Effector CD4-positive, alpha-beta T cell (primary cell): Measurements from ENCODE around the gene RAB27B.
"Not testable (repeated sequence)": the region's sequence is repeated elsewhere in the genome, so short reads cannot be mapped to it uniquely, and the experiment has no call there.

Experiments
- DNase-seq: peaks from one replicate; pipeline ENCODE4 v3.0.0-alpha.2; 2020
- total RNA-seq: gene quantifications from one replicate; lab custom pipeline; 2026; lab: John Stamatoyannopoulos, UW

Gene RAB27B, protein sequence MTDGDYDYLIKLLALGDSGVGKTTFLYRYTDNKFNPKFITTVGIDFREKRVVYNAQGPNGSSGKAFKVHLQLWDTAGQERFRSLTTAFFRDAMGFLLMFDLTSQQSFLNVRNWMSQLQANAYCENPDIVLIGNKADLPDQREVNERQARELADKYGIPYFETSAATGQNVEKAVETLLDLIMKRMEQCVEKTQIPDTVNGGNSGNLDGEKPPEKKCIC
- total RNA-seq = 0.56 reads per million

DNA sequence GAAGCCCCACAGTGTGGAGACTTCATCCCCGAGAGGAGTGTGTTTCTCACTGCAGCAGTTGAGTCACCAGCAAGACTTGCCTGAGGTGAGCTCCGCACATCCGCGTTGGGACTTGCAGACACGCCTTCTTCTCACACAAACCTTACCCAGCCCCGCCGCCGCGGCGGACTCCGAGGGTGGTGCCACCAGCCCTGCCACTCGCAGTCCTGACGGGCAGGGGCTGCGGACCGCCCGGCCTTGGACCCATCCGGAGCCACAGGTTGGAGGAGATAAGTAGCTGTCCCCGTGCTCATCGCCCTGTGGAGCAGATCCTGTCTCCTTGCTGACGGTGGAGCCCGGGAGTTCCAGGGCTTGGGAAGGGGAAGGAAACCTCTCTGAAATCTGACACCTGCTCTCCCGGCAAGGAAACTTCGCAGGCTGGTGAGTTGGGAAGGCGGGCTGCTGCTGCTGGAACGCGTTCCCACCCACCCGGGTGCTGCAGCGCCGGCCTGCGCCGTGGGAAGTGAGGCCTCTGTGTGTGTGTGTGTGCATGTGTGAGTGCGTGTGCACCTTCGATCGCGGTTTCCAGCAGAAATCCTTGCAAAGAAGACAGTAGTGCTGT lies at the start of gene RAB27B:
Gene RAB27B (plus strand): TSS at position 197 of the 601 bp plus-strand sequence. CDS start 49,109 bp downstream, outside the sequence.
- peak; percentile 21 for DNase-seq

DNA sequence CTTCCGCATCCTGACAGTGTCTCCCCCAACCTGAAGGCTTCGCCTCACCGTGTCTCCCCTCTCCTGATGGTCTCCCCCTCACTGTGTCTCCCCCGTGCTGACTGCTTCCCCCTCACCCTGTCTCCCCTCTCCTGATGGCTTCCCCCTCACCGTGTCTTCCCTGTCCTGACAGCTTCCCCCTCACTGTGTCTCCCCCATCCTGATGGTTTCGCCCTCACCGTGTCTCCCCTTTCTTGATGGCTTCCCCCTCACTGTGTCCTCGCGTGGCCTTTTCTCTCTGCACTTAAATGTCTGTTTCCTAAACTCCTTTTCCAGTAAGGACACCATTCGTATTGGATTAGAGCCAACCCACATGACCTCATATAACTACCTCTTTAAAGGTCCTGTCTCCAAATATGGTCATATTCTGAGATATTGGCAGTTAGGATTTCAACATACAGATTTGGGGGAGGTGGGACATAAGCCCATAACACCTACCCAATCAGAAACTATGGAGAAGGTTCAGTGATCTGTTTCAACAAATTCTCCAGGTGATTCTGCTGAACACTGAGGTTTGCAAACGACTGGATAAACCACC lies 47.9 kb upstream of the RAB27B start:
- no peak for DNase-seq

DNA sequence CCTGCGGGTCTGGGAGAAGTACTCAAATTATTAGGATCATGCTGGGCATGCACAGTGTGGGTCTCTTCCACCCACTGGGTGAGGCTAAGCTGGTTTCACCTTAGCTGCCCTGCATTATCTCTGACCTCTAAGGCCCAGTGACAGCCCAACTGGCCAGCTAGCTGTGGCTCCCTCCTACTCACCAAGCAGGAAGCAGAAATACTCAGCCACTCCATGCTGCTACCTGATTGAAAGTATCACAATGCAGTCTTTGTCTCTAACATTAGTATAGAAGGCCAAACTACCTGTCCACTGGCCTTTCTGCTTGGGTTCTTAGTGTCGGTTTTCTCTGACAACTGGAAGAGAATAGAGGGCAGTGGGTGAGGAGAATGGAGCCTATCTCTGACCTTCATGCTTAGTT lies 47.3 kb upstream of the RAB27B start:
- no peak for DNase-seq

DNA sequence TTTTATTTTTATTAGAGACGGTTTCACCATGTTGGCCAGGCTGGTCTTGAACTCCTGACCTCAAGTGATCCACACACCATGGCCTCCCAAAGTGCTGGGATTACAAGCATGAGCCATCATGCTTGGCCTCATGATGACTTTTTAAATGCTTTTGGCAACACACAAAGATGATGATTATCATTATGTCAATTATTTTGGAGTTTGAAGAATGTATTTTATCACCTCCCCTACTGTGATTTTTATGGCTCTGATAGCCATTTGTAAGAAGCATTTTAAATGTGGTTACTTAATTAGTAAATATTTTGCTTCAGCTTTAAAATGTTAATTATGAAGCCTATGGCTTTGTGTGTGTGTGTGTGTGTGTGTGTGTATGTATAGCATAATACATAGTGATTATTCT lies 45.1 kb upstream of the RAB27B start:
- DNase-seq = no peak

DNA sequence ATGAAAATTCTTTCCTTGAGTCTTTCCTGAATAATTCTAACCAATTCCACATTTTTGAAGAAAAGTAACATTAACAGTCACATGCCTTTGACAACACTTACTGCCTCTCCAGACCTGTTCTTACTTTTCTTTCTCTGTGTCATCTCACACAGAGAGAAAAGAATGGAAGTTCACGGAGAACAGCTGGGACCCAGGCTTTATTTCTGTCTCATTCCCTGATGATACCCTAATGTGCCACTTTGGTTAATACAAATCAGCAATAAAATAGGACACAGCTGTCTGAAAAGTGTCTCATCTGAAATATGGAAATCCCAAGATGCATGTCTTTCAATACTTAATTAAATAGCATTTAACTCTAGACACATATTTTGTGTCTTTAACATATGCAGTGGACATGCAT lies 42.1 kb upstream of the RAB27B start:
- DNase-seq = no peak

DNA sequence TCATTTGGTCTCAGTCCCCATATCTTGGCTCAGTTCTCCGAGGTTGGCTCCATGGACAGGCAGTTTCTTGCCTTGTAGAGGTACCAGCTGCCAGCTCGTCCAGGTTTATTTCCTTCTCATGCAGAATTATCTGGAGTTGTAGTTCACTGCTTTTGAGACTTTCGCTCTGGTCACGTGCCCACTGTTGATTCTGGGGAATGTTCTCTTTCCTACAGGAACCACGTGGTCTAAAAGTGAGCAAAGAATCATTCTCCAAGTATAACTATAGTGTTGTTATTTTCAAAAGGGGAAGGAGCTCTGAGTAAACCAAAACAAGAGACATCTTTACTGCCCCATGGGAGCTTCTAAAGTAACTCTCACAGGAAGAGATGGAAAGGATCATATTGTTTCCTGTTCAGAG lies 41.2 kb upstream of the RAB27B start:
- DNase-seq = no peak

DNA sequence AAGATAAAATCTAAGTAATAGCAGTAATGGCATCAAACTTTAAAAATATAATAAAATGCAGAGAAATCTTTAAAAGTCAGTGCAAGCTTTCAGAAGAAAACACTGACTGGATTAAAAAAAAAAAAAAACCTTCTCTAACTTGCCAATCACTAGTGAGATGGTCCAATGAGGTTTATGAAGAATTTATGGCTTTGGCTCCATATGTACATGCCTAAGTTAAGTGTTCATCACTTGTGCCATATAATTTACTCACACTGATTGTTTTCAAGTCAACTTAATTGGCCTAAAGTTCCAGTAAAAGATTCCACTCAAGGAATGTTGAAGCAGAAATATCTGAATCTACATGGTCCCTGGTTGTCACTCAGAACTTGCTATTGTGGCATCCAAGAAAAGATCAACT lies 40.7 kb upstream of the RAB27B start:
- no peak for DNase-seq

DNA sequence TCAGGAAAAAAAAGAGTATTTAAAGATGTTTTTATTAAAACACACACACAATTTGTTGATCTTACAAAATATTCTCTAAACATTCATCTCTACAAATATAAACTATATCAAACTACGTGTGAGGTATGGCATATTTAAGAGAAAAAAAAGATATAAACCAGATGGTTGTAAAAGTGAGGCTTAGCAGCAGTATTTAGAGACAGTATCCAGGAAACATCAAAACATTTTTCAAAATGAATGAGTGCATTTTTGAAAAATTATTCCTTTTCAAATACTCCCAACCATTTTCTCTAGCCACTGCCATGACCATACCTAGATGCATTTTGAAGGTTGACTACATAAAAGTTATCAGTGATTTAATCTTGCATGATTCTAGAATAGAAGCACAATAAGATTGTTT lies 38.2 kb upstream of the RAB27B start:
- no peak for DNase-seq

DNA sequence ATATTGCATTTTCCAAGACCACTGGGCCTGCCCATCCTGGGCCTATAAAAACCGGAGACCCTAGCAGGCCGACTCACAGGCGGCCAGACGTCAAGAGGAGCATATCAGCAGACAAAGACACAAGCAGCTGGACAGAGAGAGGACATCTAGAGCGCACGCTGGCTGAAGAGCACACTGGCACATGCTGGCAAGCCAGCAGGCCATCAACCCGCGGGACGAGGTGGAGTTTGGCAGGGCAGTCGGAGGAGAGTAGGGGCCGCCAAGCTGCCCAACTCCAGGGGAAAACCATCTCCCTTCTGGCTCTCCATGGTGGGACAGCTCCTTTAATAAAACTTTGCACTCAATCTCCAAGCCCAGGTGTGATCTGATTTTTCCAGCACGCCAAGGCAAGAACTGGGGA lies 36.6 kb upstream of the RAB27B start:
- DNase-seq = no peak

DNA sequence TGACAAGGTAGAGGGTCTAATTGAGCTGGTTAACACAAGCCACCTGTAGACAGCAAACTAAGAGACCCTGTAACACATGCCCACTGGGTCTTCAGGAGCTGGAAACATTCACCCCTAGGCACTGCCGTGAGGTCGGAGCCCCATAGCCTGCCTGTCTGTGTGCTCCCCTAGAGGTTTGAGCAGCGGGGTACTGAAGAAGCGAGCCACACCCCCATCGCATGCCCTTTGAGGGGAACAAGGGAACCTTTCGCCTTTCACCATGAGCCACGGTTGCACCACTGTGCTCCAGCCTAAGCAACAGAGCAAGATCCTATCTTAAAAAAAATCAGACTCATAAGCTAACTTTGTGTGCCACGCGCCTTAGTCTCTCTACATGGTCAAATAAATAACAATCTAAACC lies 36.2 kb upstream of the RAB27B start:
- DNase-seq = no peak

DNA sequence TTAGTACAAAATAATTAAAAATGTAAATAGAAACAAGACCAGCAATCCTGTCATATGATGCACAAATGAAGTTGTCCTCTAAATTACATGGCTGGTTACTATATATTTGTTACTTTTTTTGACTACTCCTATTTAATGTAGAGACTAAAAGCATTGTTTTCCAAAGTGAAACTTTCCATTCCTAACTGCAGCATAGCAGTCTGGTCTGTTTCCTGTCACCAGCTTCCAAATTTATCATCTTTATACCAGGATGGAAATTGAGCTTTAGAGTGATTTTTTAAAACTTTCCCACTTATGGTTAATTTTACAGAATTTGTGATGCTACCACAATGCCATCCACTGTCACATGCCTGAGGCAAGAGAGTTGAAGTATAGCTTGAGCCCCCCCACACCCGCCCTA lies 33.5 kb upstream of the RAB27B start:
- DNase-seq = no peak

DNA sequence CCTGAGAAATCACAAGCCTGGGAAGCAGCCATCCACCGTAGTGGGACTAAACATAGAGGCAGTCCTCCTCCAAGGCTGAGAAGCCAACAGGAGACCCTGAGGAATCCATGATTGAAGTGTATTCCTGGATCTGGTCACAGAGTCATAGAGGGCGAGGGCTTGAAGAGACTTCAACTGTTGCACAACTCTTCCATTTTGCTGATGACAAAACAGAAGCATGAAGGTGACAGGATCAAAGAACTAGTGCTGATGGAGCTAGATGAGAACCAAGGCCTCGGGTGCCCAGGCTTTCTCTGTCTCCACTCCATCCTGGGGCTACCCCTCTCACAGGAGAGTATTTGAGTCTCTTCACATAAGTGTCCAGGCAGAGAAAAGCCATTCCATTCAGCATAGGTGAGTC lies 30.1 kb upstream of the RAB27B start:
- DNase-seq = no peak

DNA sequence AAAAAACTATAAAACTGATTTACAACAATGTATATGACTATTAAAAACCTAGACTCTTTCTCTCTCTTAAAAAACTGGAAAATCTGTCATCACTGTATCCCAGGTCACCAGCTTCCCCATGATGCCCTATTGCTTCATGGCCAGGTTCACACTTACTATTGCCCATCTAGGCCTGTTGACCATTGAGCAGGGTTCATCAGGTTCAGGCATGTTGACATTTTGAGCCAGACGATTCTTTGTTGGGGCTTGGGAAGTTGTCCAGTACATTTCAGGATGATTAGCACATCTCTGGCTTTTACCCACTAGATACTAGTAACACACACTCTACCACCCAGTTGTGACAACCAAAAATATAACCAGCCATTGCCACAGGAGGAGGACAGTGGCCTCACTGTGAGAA lies 26.9 kb upstream of the RAB27B start:
- DNase-seq = no peak

DNA sequence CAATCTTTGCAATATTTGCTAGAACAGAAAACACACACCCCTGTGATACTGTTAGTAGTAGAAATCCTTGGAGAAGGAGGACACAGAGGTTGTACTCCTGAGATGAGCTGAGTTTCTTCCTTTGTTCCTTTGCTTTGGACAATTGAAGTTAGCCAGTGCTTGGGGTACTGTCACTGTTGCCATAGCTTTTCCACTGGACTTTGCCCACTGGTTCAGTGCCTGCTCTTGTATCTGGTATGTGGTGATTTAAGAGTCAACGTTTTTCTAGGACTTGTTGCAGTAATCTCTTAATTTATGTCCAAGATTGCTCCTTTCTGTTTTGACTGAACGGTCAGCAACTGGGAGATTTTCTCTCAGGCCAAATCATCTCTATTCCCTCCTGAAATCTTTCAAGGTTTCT lies 26.1 kb upstream of the RAB27B start:
- DNase-seq = no peak

DNA sequence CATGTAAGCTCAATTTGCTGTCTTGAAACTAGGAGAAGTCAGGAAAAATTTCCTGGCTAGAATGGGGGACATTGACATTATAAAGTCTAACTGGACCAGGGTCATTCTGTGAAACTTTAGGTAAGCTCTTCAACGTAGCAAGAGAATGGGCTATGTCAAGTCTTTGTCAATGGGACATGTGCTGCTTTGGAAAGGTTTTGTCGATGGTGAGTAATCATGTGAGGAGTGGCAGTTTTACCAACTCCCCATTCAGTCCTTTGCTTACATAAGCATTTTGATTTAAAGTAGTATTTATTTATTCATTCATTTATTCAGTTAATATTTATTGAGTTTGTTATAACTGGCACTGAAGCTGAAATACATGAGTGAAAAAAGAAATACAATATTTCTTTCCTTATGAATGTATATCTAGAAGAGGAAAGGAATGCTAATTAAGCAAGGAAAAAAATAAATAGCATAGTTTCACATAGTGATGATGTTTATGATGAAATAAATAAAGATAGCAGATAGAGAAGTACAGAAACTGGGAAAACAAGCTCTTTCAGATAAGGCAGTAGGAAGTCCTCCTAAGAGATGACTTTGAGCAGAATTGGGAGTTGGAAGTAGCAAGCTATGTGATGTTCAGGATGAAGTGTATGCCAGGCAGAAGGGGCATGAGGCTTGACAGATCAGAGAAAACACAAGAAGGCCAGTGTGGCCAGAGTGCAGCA lies 25.4 kb upstream of the RAB27B start:
- DNase-seq = no peak

DNA sequence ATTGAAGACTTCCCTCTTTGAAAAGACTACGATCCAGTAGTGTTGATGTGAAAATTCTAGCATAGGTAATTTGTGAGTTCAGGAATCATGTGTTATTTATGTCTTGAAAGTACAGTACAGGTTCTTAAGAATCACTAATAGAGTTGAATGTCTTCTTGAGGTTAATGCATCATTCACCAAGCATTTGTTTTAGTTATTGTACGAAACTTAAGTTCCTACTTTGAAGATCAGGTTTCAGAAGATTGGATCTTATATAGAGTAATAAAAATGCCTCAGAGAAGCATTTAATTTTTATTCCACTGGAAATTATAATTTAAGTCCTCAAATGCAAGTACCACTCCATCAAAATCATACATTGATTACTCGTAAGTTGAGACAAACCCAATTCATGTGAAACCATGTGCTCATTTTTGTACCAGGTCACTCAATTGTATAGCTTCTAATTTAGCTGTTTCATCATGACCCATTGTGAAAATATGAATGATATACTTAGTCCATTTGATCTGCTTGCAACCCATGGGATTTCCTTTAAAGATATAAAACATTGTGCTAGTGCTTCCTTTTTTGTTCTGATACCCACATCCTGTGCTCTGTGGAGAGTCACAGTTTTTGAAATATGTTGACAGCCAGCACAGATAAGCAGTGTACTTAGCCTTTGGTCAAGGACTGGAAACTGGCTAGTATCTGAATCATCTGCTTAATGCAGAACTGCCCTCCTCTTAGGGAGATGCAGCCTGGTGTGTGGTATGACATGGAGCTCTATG lies 22.5 kb upstream of the RAB27B start:
- no peak for DNase-seq

DNA sequence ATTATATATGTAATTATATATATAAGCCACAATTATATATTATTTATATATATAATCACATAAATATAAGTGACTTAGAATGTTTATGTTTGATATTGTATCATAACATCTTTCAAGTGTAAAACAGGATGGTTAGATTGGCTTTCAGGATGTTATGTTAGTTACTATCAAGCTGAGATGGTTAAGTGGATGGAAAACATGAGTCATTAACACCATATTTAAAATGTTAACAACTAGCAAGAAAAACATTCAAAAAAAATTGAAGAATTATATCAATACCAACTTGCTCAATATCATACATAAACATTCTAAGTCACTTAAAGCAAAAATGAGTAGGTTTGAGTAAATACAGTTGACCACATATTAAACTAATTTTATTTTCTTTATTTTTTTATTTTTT lies 21.8 kb upstream of the RAB27B start:
- DNase-seq = no peak

DNA sequence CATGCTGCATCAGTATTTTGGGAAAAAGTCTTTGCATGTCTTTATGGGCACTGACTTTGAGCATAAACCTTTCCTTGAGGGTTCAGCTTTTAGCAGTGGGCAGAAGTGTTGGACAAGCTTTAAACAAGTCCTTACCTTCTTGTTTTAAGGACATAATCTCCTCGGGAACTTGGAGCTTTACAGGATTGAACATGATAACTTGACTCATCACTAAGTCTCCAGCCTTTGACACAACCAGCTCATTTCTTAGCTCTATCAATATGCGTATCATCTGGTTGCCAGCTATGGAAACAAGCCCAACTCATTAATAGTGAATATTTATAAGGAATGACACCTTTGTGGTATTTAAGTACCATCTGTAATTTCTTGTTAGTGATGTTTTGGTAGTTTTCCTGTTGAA lies 21.0 kb upstream of the RAB27B start:
- no peak for DNase-seq

DNA sequence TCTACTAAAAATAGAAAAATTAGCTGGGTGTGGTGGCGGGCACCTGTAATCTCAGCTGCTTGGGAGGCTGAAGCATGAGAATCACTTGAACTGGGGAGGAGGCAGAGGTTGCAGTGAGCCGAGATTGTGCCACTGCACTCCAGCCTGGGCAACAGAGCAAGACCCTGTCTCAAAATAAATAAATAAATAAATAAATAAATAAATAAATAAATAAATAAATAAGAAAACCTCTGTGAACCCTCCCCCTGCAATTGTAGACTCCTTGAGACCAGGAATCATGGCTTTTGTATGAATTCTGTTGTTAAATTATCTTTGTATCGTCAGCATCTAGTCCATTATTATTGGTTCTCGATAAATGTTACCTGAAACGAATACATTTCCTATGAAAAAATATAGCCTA lies 17.6 kb upstream of the RAB27B start:
- DNase-seq = not testable (repeated sequence)

DNA sequence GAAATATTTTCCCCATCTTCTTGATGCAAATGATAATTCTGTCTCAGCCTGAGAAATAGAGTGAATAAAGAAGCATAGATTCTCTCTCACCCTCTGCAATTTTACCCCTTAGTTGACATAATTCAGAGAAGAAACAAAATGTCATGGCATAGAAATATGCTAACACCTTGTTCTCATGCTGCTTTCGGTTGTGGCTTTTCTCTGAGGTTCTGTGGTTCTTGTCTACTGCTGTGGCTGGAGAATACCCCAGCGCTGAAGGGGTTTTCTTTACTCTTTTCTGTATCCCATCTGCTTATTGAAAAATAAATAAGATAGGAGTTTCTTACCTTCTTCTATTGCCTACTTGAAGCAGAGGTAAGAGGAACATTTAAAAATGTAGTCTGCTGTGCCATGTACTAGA lies 15.4 kb upstream of the RAB27B start:
- DNase-seq = no peak

DNA sequence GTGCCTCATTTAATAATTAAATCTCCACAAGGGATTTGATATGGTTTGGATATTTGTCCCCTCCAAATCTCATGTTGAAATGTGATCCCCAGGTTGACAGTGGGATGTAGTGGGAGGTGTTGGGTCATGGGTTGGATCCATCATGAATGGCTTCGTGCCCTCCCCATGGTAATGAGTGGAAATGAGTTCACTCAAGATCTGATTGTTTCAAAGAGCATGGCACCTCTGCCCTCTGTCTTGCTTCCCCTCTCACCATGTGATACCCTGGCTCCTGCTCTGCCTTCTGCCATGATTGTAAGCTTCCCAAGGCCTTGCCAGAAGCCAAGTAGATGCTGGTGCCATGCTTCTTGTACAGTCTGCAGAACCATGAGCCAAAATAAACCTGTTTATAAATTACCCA lies 15.0 kb upstream of the RAB27B start:
- DNase-seq = no peak

DNA sequence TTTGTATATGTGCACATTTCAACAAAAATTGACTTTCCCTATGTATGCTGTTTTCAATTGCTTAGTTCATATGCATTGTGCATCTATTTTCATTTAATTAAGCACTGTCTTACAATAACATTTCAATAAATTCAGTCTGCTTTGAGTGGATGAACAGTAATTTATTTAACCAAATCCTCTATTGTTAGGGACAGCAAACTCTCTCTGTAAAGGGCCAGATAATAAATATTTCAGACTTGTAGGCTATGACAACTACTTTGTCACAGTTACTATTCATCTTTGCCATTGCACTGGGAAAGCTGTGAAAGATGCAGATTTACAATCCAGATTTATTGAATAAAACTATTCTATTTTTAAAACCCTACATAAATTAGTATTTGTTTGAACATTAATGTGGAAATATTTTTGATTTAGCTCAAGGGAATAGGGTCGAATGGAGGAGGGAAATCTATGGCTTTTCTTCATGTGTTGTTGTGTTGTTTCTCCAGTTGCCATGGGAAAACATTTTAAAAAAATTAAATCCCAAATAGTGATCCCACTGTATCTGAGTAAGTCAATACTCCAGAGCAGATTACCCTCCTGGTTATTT lies 14.2 kb upstream of the RAB27B start:
- DNase-seq = no peak

DNA sequence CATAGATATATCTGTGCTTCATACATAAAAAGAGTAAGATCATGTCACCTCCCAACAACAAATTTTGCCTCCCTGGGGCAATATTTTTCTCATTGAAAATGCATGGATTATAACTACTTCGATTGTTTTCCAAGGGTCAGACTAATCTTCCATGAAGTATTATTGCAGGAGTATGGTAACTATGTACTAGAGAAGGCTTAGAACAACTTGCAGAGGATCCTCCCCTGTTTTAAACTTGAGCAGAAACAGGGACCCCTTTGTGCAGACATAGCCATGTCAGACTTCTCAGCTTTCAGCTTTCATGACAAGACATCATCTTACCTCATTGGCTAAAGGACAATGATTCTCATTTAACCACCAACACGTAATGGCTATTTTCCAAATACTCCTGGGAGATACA lies 13.2 kb upstream of the RAB27B start:
- no peak for DNase-seq
